HepG2 (cell line): ENCODE measurements around the gene HOXA10. TPM values are rescaled to one million over a fixed set of nuclear protein-coding genes. Genes with fewer than 3 reads are reported as not detected.

Experiments
- ATAC-seq: fragments of 200-7000 bp; cut with Tn5 transposase; 3 replicates; pipeline ENCODE4 v1.9.1; 2020; ENCODE audit warnings: mild to moderate bottlenecking, moderate library complexity
- BruUV-seq: library from RNA; stranded (reverse); fragments of 400-500 nt; replicated peaks from 2 replicates; lab custom pipeline; 2021; lab: Mats Ljungman, UMichigan
- CTCF ChIA-PET: fragments of 300-600 bp; formaldehyde crosslinking; extraction: SDS; loops from one replicate; lab custom pipeline; 2021; ENCODE audit warnings: low total read pairs, inconsistent platforms, low intra/inter-chr PET ratio; lab: Yijun Ruan, JAX
- POLR2A ChIA-PET: fragments of 350-600 bp; sonication (Branson Sonifier 250); formaldehyde crosslinking; loops from one replicate; lab custom pipeline; 2020; ENCODE audit warnings: antibody characterized with exemption, inconsistent platforms; lab: Yijun Ruan, JAX
- DNase-seq: peaks from one replicate; pipeline ENCODE4 v3.0.0-alpha.2; 2015; ENCODE audit warnings: low spot score
- FAIRE-seq: peaks from 3 replicates; lab custom pipeline; 2011; peaks lifted over from hg19 to GRCh38; lab: Jason Lieb, UNC
- H2AFZ ChIP-seq: one replicate; pipeline ENCODE4 v1.6.1; 2011; ENCODE audit warnings: low read length, inconsistent platforms
- H3K27ac ChIP-seq: fragments of 300-600 bp; 3 replicates; pipeline ENCODE4 v1.8.0; 2011; ENCODE audit warnings: mixed run types, mild to moderate bottlenecking, mixed read lengths, low read length, inconsistent platforms; ENCODE audit not compliant: insufficient read depth; ENCODE audit errors: extremely low read length
- H3K27me3 ChIP-seq, 2 experiments: fragments of 200-600 bp in 1 of 2; 2 replicates in 1 of 2; 3 replicates in 1 of 2; pipeline versions ENCODE4 v1.6.0 to v1.8.0; 2011; ENCODE audit warnings: low read length in 2 of 2, mild to moderate bottlenecking in 2 of 2, moderate library complexity in 2 of 2, inconsistent platforms in 1 of 2; ENCODE audit not compliant: insufficient read depth in 2 of 2, control insufficient read depth in 1 of 2
- H3K36me3 ChIP-seq, 2 experiments: fragments of 200-600 bp in 1 of 2; replicated peaks in 1 of 2; 2 replicates in 1 of 2; 3 replicates in 1 of 2; pipeline versions ENCODE4 v1.5.1 to v1.8.0; 2011; ENCODE audit warnings: low read length in 2 of 2, inconsistent platforms in 1 of 2; ENCODE audit not compliant: insufficient read depth in 2 of 2, control insufficient read depth in 1 of 2
- H3K4me1 ChIP-seq: 2 replicates; pipeline ENCODE4 v1.5.1; 2012; ENCODE audit warnings: low read length, inconsistent platforms; ENCODE audit not compliant: insufficient read depth
- H3K4me2 ChIP-seq: 2 replicates; pipeline ENCODE4 v1.6.0; 2011; ENCODE audit warnings: low read depth, low read length, inconsistent platforms
- H3K4me3 ChIP-seq, 3 experiments: fragments of 200-600 bp in 1 of 3; sonication (generic), shearing (Covaris generic) in 1 of 3; replicated peaks in 1 of 3; 2 replicates each; pipeline ENCODE4 v1.5.1; 2011 to 2016; ENCODE audit warnings: low read length in 3 of 3, inconsistent platforms in 2 of 3, low read depth in 2 of 3, mild to moderate bottlenecking in 2 of 3, control low read depth in 1 of 3, mixed read lengths in 1 of 3; ENCODE audit not compliant: insufficient read depth in 1 of 3
- H3K79me2 ChIP-seq: one replicate; pipeline ENCODE4 v1.6.1; 2011; ENCODE audit warnings: low read length, inconsistent platforms; ENCODE audit not compliant: insufficient read depth
- H3K9ac ChIP-seq: 2 replicates; pipeline ENCODE4 v1.6.0; 2011; ENCODE audit warnings: mild to moderate bottlenecking, low read depth, low read length, inconsistent platforms; ENCODE audit not compliant: insufficient read depth
- H3K9me3 ChIP-seq: 2 replicates; pipeline ENCODE4 v1.5.1; 2012; ENCODE audit warnings: mild to moderate bottlenecking, low read length
- H4K20me1 ChIP-seq: 2 replicates; pipeline ENCODE4 v1.6.0; 2011; ENCODE audit warnings: inconsistent platforms, mild to moderate bottlenecking, low read length, moderate library complexity; ENCODE audit not compliant: insufficient read depth
- JUND ChIP-seq: sonication (generic); formaldehyde crosslinking; IDR thresholded peaks from 2 replicates; pipeline ENCODE4 v1.8.0; 2022; ENCODE audit warnings: mild to moderate bottlenecking, missing genetic modification reagents
- SNAPC2 ChIP-seq: sonication (generic); formaldehyde crosslinking; IDR thresholded peaks from 2 replicates; pipeline ENCODE4 v1.8.1; 2022; ENCODE audit warnings: mild to moderate bottlenecking, missing genetic modification reagents
- XBP1 ChIP-seq: sonication (generic); formaldehyde crosslinking; IDR thresholded peaks from 2 replicates; pipeline ENCODE4 v1.5.0; 2020; ENCODE audit warnings: missing genetic modification reagents
- ZNF354B ChIP-seq: sonication (generic); formaldehyde crosslinking; IDR thresholded peaks from 2 replicates; pipeline ENCODE4 v1.8.0; 2022; ENCODE audit warnings: mild to moderate bottlenecking, missing genetic modification reagents
- ZNF564 ChIP-seq: sonication (generic); formaldehyde crosslinking; IDR thresholded peaks from 2 replicates; pipeline ENCODE4 v1.8.1; 2023; ENCODE audit warnings: mild to moderate bottlenecking, missing genetic modification reagents
- ZSCAN22 ChIP-seq: sonication (generic); formaldehyde crosslinking; IDR thresholded peaks from 2 replicates; pipeline ENCODE4 v1.4.0; 2020; ENCODE audit warnings: mild to moderate bottlenecking, missing genetic modification reagents
- WGBS: methylation state at CpG from one replicate; pipeline ENCODE4 v1.1.6; 2017; ENCODE audit warnings: low lambda C conversion rate; 5-methylcytosine and 5-hydroxymethylcytosine counted together
- in situ Hi-C: cut with HindIII; loops from 2 replicates; pipeline ENCODE4 v1.10.0; 2017; ENCODE audit warnings: low pct_unique_long_range_greater_than_20kb; ENCODE audit not compliant: extremely low pct_ligation_motif_present
- intact Hi-C: fragments of 100-400 bp; cut with micrococcal nuclease; formaldehyde crosslinking; loops from one replicate; pipeline ENCODE4 v1.10.0; 2022; ENCODE audit not compliant: unreplicated experiment
- polyA plus RNA-seq, 8 experiments: library from polyadenylated mRNA; depleted of rRNA in 3 of 8; stranded (reverse) in 7 of 8; unstranded in 1 of 8; fragments of >200 nt; fragmentation: Illumina TruSeq in 4 of 8; extraction: Trizol in 4 of 8; gene quantifications; 2 replicates each; pipeline versions ENCODE4 v1.2.1 to v1.2.3, GENCODE V29; 2011 to 2016; ENCODE audit warnings: low read depth in 4 of 8, missing spikeins in 1 of 8, mixed read lengths in 1 of 8; ENCODE audit not compliant: insufficient read depth in 1 of 8
- total RNA-seq, 5 experiments: library from RNA; depleted of rRNA; stranded (reverse); fragments of >200 nt; fragmentation: Illumina TruSeq; extraction: Trizol; gene quantifications; 2 replicates each; pipeline ENCODE4 v1.2.3, GENCODE V29; 2016; ENCODE audit warnings: low read depth in 1 of 5
- TF ChIP-seq, protein P1 (sequence below): IDR thresholded peaks from 2 replicates; pipeline ENCODE4 v1.6.1; 2012; ENCODE audit warnings: low read depth, low read length, improper control_type of control experiment
- TF ChIP-seq, protein P2 (sequence below): sonication (generic); formaldehyde crosslinking; conservative IDR thresholded peaks from 2 replicates; pipeline ENCODE4 v1.5.0; 2020; ENCODE audit warnings: missing genetic modification reagents
- TF ChIP-seq, protein P3 (sequence below): sonication (generic); formaldehyde crosslinking; IDR thresholded peaks from 2 replicates; pipeline ENCODE4 v1.5.1; 2020; ENCODE audit warnings: mild to moderate bottlenecking, missing genetic modification reagents, borderline replicate concordance

Gene HOXA10
- total and polyA plus RNA-seq, 2 of the 13 experiments (the other 11 are each of a cell fraction or from before 2014, with no cell fraction given), result not detected

DNA sequence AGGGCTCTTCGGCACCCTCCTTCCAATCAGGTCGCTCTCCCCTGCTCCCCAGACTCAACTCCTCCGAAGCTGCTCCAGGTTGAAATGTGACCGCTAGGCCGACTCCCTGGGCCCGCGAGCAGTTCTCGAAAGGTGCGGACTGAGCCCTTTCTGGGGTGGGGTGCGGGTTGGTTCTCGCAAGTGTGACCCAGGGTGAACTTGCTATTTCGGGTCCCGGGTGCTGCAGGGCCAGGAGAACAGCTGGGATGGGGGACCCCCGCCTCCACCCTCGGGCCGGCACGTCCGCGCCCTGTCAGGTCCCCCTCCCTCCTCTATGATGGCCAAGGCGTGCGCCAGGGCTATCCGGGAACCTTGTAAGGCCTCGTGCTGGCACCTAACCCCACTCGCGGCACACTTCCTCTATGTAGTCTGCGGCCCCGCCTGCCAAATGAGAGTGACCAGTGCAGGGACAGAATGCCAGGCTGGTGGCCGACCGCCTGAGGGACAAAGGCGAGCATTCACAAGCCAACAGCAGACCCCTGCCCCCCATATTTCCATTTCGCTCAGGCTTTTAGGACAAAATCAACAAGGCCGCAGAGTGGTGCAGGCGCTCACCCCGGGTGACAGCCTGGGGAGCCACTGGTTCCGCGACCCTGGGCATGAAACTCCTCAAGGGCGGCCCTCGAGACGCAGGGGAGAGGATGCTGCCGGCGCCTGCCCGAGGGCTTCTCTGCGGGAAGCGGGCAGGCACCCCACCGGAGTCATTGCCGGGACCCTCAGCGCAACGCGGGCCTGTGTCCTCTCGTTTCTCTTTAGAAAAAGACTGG lies 39.5 kb upstream of the HOXA10 start:
- no peak overlapping the region for H3K4me3 ChIP-seq
- H4K20me1 ChIP-seq, result no peaks in the 10 kb centered on the region
- DNase-seq, result no peak
- intact Hi-C loops, result loop anchor here (5.0 kb wide), 1 partner anchor 809 kb away; no protein-coding TSS in a partner anchor
- ATAC-seq, result no peak
- ChIA-PET CTCF (no interaction called here), POLR2A (no interaction called here)
- no peak overlapping the region for H2AFZ ChIP-seq
- no peaks in the 10 kb centered on the region for H3K79me2 ChIP-seq
- peaks cover 3 to 68% of the 10 kb centered on the region in 2 experiments; a peak in 4 of 5 replicates for H3K27me3 ChIP-seq
- H3K36me3 ChIP-seq, result no peaks in the 10 kb centered on the region
- no peak overlapping the region for H3K9ac ChIP-seq
- BruUV-seq, result no TSS peak
- H3K4me2 ChIP-seq, result no peak overlapping the region
- in situ Hi-C loops, result no loop called here
- WGBS, result 68% methylated on average over 30 of the region's 50 CpGs
- H3K9me3 ChIP-seq, result no peaks in the 10 kb centered on the region
- no peak overlapping the region for H3K27ac ChIP-seq
- FAIRE-seq, result no peak
- peaks cover 15% of the 10 kb centered on the region for H3K4me1 ChIP-seq
- TF ChIP-seq, protein P1, sequence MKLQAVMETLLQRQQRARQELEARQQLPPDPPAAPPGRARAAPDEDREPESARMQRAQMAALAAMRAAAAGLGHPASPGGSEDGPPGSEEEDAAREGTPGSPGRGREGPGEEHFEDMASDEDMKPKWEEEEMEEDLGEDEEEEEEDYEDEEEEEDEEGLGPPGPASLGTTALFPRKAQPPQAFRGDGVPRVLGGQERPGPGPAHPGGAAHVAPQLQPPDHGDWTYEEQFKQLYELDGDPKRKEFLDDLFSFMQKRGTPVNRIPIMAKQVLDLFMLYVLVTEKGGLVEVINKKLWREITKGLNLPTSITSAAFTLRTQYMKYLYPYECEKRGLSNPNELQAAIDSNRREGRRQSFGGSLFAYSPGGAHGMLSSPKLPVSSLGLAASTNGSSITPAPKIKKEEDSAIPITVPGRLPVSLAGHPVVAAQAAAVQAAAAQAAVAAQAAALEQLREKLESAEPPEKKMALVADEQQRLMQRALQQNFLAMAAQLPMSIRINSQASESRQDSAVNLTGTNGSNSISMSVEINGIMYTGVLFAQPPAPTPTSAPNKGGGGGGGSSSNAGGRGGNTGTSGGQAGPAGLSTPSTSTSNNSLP, result no peak
- TF ChIP-seq XBP1 (CRISPR knock-in tag) (no peak), JUND (CRISPR knock-in tag) (no peak), SNAPC2 (CRISPR knock-in tag) (no peak), ZNF564 (CRISPR knock-in tag) (no peak), ZNF354B (CRISPR knock-in tag) (no peak), ZSCAN22 (CRISPR knock-in tag) (no peak)
- TF ChIP-seq, protein P2, sequence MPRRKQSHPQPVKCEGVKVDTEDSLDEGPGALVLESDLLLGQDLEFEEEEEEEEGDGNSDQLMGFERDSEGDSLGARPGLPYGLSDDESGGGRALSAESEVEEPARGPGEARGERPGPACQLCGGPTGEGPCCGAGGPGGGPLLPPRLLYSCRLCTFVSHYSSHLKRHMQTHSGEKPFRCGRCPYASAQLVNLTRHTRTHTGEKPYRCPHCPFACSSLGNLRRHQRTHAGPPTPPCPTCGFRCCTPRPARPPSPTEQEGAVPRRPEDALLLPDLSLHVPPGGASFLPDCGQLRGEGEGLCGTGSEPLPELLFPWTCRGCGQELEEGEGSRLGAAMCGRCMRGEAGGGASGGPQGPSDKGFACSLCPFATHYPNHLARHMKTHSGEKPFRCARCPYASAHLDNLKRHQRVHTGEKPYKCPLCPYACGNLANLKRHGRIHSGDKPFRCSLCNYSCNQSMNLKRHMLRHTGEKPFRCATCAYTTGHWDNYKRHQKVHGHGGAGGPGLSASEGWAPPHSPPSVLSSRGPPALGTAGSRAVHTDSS, result no peak
- TF ChIP-seq, protein P3, sequence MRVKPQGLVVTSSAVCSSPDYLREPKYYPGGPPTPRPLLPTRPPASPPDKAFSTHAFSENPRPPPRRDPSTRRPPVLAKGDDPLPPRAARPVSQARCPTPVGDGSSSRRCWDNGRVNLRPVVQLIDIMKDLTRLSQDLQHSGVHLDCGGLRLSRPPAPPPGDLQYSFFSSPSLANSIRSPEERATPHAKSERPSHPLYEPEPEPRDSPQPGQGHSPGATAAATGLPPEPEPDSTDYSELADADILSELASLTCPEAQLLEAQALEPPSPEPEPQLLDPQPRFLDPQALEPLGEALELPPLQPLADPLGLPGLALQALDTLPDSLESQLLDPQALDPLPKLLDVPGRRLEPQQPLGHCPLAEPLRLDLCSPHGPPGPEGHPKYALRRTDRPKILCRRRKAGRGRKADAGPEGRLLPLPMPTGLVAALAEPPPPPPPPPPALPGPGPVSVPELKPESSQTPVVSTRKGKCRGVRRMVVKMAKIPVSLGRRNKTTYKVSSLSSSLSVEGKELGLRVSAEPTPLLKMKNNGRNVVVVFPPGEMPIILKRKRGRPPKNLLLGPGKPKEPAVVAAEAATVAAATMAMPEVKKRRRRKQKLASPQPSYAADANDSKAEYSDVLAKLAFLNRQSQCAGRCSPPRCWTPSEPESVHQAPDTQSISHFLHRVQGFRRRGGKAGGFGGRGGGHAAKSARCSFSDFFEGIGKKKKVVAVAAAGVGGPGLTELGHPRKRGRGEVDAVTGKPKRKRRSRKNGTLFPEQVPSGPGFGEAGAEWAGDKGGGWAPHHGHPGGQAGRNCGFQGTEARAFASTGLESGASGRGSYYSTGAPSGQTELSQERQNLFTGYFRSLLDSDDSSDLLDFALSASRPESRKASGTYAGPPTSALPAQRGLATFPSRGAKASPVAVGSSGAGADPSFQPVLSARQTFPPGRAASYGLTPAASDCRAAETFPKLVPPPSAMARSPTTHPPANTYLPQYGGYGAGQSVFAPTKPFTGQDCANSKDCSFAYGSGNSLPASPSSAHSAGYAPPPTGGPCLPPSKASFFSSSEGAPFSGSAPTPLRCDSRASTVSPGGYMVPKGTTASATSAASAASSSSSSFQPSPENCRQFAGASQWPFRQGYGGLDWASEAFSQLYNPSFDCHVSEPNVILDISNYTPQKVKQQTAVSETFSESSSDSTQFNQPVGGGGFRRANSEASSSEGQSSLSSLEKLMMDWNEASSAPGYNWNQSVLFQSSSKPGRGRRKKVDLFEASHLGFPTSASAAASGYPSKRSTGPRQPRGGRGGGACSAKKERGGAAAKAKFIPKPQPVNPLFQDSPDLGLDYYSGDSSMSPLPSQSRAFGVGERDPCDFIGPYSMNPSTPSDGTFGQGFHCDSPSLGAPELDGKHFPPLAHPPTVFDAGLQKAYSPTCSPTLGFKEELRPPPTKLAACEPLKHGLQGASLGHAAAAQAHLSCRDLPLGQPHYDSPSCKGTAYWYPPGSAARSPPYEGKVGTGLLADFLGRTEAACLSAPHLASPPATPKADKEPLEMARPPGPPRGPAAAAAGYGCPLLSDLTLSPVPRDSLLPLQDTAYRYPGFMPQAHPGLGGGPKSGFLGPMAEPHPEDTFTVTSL, result no peak
